Measurements from ENCODE around the gene RRP8. TPM values are rescaled to one million over a fixed set of nuclear protein-coding genes. Genes with fewer than 3 reads are reported as not detected.
A peak's percentile ranks its signal among the peaks of the same experiment; 100 is the strongest.

RRP8 gene
- total RNA-seq, 2 donors from 2014 or later, result 5.4 to 8.9 TPM

DNA sequence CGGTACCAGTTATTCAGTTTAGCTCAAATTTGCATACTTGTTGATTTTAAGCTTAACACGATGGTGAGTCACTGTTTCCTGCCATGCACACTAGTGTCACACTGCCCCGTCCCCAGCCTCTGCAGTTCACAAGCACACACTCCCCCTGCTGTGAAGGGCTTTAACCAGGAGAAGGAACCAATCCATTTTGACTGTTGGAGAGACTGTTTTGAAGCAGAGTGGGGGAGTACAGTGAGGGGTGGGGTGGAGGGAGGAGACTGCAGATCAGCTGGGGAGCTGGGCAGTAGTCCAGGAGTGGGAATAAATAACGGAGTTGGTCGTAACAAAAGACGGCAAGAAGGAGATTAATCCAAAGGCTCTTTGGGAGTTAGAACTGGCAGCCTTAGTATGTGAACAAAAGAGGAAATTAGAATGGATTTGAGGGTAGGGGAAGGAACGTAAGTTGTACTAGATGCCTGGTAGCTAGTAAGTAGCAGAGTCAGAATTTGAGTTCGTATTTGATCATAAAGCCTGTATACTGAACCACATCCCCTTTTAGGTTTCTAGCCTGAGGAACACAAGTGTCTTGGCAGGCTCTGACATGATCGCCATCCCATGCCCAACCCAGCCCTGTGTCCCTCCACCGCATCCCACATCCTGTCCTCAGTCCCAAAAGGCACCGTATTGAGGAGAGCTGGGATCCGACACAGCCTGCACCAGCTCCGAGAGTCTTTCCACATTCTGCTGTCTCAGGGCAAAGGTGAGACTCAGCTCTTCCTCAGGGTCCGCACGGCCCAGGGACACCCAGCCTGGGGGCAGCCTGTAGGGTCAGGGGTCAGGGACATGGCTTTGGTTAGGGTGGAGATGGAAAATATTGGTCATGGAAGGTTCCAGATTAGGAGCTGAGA, 14.9 kb upstream of the RRP8 start:
- peak overlapping the region; percentile 66 to 80 (median 68) for H3K27ac ChIP-seq
- H3K36me3 ChIP-seq (replicated peaks in 1 of 2; ENCODE audit: insufficient read depth in 1 of 2, low read depth in 2 of 2), result peaks cover 0 to 2% of the 10 kb centered on the region in 2 donors
- no peak for ATAC-seq
- TF ChIP-seq POLR2A (IDR thresholded peaks at IDR 0.05), result peak in 1 of 3 donors; percentile 30
- TF ChIP-seq, protein P1, sequence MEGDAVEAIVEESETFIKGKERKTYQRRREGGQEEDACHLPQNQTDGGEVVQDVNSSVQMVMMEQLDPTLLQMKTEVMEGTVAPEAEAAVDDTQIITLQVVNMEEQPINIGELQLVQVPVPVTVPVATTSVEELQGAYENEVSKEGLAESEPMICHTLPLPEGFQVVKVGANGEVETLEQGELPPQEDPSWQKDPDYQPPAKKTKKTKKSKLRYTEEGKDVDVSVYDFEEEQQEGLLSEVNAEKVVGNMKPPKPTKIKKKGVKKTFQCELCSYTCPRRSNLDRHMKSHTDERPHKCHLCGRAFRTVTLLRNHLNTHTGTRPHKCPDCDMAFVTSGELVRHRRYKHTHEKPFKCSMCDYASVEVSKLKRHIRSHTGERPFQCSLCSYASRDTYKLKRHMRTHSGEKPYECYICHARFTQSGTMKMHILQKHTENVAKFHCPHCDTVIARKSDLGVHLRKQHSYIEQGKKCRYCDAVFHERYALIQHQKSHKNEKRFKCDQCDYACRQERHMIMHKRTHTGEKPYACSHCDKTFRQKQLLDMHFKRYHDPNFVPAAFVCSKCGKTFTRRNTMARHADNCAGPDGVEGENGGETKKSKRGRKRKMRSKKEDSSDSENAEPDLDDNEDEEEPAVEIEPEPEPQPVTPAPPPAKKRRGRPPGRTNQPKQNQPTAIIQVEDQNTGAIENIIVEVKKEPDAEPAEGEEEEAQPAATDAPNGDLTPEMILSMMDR (IDR thresholded peaks at IDR 0.05), result no peak
- H3K9me3 ChIP-seq, result no peaks in the 10 kb centered on the region
- DNase-seq, result peak in 1 of 4 donors; percentile 57
- no peaks in the 10 kb centered on the region for H3K27me3 ChIP-seq
- WGBS, 2 donors, result 18 to 21% methylated on average over 14 to 15 of the region's 15 CpGs
- intact Hi-C loops (cut with DNase I), result no loop called here
- peaks cover 23% of the 10 kb centered on the region for H3K4me1 ChIP-seq
- peak overlapping the region; percentile 43 to 62 for H3K4me3 ChIP-seq

DNA sequence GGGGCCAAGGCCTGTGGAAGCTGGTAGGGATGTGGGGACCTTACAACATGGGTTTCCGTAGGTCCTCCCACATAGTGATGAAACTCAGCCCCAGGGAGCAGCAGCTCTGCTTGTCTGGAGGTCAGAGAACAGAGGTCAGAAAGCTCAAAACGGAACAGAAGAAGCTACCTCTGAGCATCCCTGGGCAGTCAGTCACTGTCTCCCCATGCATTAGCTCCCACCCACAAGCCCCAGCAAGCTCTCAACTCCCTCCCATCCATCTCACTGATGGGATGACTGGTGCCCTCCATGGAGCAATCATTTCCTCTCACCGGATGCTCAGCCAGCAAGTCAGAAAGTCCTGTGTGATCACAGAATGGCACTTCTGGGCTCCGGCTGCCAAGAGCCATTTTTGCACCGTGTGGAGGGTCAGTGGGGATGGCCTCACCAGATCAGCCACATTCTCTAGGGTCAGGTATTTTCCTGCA, 13.9 kb upstream of the RRP8 start:
- H3K9me3 ChIP-seq, result no peaks in the 10 kb centered on the region
- intact Hi-C loops (cut with DNase I), result no loop called here
- H3K27ac ChIP-seq, result no peak overlapping the region
- no peak overlapping the region for H3K4me3 ChIP-seq
- H3K36me3 ChIP-seq (replicated peaks in 1 of 2; ENCODE audit: insufficient read depth in 1 of 2, low read depth in 2 of 2), result peaks cover 0 to 2% of the 10 kb centered on the region in 2 donors
- H3K4me1 ChIP-seq, result peaks cover 29% of the 10 kb centered on the region
- TF ChIP-seq, protein P1 (IDR thresholded peaks at IDR 0.05), result no peak
- no peak for TF ChIP-seq POLR2A (IDR thresholded peaks at IDR 0.05)
- ATAC-seq (no peak), DNase-seq (no peak)
- 74 to 77% methylated on average over 4 to 5 of the region's 5 CpGs for WGBS, 2 donors
- no peaks in the 10 kb centered on the region for H3K27me3 ChIP-seq

DNA sequence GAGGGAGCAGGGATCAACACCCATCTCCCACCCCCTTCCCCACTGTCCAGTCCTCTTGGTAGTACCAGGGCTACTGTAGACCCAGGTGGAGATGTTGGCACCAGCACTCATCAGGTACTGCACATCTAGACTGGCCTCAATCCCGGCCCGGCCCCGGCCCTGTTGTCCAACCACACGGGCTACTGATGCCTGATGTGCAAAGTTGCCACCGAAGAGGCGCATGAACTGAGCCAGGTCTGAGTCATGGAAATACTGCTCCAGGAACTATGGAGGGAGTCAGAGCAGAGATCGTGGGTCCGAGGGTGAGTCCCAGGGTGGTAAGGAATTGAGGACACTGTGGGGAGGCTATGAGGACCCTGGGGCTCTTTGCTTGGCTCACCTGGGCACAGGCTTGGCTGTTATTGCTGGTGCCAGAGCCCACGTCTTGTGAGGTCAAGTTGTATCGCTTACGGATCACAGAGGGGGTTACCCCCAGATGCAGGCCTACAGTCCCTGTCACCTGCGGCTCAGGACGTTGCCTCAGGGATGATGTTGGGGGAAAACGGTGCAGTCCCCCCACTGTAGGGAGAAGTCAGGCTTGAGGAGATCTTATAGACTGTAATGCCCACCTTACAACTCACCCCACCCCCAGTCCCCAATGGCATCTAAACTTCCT, 13.3 kb upstream of the RRP8 start:
- intact Hi-C loops (cut with DNase I), result no loop called here
- Histone ChIP-seq H3K9me3 (no peaks in the 10 kb centered on the region), H3K36me3 (replicated peaks in 1 of 2; ENCODE audit: insufficient read depth in 1 of 2, low read depth in 2 of 2) (peaks cover 0 to 2% of the 10 kb centered on the region in 2 donors), H3K27me3 (no peaks in the 10 kb centered on the region), H3K27ac (no peak overlapping the region), H3K4me1 (peaks cover 29% of the 10 kb centered on the region), H3K4me3 (no peak overlapping the region)
- 86 to 92% methylated on average over 14 of the region's 14 CpGs for WGBS, 2 donors
- DNase-seq, result no peak
- no peak for ATAC-seq
- no peak for TF ChIP-seq POLR2A (IDR thresholded peaks at IDR 0.05)
- TF ChIP-seq, protein P1 (IDR thresholded peaks at IDR 0.05), result no peak

DNA sequence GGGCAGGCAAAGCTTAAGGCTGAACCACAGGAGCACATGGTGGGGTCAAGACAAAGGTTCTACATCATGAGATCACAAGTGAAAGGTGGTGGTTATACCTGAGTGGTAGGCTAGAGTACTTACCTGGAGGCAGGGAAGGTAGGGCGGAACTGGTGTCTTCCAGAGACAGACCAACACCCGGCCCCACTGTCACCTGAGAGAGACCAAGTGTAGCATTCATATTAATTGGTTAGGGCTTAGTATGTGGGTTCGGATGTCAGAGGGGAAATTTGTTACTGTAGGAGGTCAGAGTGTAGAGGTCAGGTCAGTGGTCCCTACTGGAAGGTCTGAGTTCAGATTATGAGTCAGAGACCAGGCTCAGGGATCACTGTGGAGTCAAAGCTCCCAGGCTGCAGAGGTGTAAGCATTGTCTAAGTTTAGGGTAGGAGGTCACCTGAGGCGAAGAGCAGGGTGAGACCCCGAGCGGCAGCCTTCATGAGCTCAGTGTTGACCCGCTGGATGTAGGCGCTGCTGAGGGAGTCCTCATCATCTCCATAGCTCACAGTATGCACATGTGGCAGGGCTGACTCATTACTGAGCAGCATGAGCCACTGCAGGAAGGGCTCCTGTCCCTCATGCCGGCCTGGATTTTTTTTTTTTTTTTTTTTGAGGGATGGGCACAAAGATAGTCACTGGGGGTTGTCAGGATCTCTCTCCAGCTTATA, 12.6 kb upstream of the RRP8 start:
- Histone ChIP-seq H3K9me3 (no peaks in the 10 kb centered on the region), H3K36me3 (replicated peaks in 1 of 2; ENCODE audit: insufficient read depth in 1 of 2, low read depth in 2 of 2) (peaks cover 0 to 2% of the 10 kb centered on the region in 2 donors), H3K4me1 (peaks cover 31% of the 10 kb centered on the region), H3K4me3 (no peak overlapping the region), H3K27ac (no peak overlapping the region), H3K27me3 (no peaks in the 10 kb centered on the region)
- intact Hi-C loops (cut with DNase I), result no loop called here
- ATAC-seq (no peak), DNase-seq (no peak)
- no peak for TF ChIP-seq POLR2A (IDR thresholded peaks at IDR 0.05)
- TF ChIP-seq, protein P1 (IDR thresholded peaks at IDR 0.05), result no peak
- WGBS, 2 donors, result 87 to 95% methylated on average over 9 of the region's 9 CpGs
